GM18507 (cell line): ENCODE measurements around the gene GTF2IRD1.
"Not testable (repeated sequence)": the region's sequence is repeated elsewhere in the genome, so short reads cannot be mapped to it uniquely, and the experiment has no call there.

ENCODE experiments used
- DNase-seq: peaks from one replicate; pipeline ENCODE4 v3.0.0; 2011; ENCODE audit warnings: low read depth; ENCODE audit not compliant: insufficient read length; ENCODE audit errors: extremely low spot score
- FAIRE-seq: peaks from 2 replicates; lab custom pipeline; 2011; peaks lifted over from hg19 to GRCh38; lab: Jason Lieb, UNC

Gene GTF2IRD1

DNA sequence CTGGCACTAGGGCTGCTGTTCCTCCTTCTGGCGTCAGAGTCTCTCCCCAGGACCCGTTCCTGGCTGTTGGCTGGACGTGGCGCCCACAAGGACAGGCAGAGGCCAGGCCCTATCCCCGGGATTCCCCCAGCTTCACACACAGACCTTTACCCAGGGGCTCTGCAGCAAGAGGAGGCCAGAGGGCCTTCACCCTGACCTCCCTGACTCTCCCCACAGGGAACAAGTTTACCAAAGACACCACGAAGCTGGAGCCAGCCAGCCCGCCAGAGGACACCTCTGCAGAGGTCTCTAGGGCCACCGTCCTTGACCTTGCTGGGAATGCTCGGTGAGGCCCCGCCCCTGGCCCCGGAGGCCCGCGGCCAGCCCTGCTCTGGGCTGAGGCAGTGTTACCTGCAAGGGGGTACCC lies 82.2 kb downstream of the GTF2IRD1 start:
- no peak for DNase-seq
- no peak for FAIRE-seq

DNA sequence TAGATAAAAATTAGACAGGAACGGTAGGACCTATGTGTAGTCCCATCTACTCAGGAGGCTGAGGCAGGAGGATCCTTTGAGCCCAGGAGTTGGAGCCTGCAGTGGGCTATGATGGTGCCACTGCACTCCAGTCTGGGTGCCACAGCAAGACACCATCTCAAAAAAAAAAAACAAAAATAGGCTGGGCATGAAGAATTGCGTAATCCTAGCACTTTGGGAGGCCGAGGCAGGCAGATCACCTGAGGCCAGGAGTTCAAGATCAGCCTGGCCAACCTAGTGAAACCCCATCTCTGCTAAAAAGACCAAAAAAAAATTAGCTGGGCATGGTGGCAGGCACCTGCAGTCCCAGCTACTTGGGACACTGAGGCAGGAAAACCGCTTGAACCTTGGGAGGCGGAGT lies 88.2 kb downstream of the GTF2IRD1 start:
- not testable (repeated sequence) for FAIRE-seq, DNase-seq

DNA sequence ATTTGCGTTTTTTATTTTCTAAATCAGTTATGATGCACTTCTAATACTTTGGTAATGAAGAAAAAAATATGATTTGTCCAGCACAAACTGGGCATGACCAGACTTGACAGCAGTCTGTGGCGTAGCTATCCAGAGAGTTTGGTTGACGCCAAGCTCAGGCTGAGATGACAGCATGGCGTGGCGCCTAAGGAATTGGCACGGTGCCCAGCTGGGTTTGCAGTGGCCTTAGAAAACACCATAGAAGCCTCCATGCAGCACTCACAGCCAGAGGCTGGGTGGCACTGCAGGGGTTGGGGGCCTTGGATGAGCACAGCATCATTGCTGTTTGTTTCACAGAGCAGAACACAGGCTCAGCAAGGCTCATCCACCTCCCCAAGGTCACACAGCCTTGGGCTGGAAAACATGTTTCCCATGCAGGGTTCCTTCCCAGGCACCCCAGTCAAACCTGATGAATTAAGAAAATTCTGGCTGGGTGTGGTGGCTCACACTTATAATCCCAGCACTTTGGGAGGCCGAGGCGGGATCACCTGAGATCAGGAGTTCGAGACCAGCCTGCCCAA lies 88.9 kb downstream of the GTF2IRD1 start:
- DNase-seq (no peak), FAIRE-seq (no peak)

DNA sequence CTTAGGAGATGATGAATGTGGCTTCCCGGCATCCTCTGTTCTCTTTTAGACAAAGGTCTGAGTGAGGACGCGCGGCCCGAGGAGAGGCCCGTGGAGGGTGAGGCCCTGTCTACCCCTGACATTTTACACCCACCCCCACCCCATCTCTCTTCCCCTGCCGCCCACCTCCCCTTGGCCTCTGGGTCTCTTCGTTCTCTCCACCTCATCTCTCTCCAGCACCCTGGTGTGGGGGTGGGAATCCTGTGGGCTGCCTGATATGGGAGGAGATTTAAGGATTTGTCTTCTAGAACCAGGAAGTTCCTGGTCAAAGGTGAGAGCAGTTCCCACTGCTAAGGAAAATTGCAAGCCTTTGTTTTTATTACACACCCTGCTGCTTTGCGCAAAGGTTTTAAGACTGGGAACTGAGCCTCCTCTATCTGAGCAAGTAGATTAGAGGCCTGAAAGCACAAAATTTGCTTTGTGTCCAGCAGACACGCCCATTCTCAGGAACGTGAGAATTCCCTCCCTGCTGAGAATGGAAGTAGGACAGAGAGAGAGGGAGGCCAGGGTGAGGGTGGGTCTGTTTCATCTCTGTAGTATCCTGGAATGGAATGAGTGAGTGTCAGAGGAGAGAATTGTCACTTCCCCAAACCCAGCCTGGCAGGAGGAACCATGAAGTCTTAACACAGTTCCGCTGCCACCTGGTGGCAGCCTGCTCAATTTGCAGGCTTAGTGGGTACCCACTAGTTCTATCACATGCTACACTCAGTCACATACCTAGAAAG lies 91.2 kb downstream of the GTF2IRD1 start:
- DNase-seq (peak; percentile 30), FAIRE-seq (peak; percentile 15)

DNA sequence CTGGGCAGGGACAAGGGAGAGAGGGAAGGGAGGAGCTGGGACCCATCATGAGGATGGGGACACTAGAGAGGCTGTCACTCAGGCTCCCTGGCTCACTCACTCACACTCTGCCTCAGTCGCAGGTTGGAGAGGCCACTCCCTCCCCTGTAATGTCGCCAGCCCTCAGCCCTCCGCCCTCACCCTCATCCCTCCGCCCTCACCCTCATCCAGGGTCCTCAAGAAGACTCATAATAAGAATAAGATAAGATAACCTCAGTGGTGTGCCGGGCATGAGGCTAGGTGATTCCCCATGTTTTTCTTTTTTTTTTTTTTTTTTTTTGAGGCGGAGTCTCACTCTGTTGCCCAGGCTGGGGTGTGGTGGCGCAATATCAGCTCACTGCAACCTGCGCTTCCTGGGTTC lies 92.2 kb downstream of the GTF2IRD1 start:
- DNase-seq (no peak), FAIRE-seq (no peak)

DNA sequence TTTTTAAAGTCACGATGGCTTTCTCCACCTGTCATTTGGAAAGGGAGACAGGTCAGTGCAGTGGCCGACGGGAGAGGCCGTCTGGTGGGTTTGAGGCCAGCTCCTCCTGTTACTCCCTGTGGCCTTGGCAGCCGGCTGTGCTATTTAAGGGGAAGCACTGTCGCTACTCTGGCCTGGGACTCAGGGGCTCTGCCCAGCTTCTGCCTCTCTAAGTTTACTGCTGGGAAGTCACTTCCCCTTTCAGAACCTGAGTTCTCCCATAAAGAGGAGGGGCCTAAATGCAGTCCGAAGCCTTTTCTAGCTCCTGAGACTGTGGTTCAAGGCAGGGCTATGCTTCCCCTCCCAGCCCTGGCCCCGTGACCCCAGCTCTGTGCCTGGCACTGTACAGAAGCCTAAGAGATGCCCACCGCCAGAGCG lies 99.9 kb downstream of the GTF2IRD1 start:
- FAIRE-seq = peak; percentile 81
- DNase-seq = not testable (repeated sequence)

DNA sequence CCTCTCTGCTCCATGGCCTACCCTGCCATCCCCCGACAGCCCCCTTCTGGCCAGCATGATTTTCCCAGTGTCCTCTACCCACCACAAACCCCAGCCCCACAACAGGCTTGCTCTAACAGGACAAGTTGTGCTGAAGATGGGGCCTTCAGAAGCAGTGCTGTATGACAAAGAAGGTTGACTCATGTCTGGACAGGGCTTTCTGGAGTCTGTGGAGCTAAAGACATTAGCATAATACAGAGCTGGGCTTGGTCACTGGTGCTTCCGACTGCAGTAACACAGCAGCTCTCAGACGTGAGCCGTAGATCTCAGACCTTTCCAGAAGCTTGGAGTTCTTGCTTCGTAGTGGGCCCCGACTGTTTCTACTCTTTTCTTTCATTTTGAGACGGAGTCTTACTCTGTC lies 100.5 kb downstream of the GTF2IRD1 start:
- DNase-seq (no peak), FAIRE-seq (no peak)

DNA sequence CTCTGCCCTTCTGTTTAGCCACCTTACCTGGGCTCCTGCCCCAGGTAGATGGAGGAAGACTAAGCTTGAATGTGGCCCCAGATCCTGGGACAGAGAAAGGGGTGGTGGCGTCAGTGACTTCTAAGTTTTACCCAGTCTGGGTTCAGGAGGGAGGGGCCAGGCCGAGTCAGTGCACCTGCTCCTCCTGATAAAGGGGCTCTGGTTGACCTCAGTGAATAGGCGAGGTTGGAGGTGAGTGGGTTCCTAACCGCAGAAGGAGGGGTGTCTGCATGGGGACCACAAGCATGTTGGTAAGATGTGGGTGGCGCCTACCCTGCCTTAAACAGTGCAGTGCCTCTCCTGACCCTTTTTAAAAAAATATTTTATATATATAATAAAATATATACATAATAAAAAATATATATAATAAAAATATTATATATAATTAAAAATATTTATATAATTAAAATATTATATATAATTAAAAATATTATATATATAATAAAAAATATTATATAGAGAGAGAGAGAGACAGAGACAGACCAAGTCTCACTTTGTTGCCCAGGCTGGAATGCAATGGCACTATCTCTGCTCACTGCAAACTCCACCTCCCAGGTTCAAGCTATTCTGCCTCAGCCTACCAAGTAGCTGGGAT lies 106.5 kb downstream of the GTF2IRD1 start:
- DNase-seq (no peak), FAIRE-seq (no peak)

DNA sequence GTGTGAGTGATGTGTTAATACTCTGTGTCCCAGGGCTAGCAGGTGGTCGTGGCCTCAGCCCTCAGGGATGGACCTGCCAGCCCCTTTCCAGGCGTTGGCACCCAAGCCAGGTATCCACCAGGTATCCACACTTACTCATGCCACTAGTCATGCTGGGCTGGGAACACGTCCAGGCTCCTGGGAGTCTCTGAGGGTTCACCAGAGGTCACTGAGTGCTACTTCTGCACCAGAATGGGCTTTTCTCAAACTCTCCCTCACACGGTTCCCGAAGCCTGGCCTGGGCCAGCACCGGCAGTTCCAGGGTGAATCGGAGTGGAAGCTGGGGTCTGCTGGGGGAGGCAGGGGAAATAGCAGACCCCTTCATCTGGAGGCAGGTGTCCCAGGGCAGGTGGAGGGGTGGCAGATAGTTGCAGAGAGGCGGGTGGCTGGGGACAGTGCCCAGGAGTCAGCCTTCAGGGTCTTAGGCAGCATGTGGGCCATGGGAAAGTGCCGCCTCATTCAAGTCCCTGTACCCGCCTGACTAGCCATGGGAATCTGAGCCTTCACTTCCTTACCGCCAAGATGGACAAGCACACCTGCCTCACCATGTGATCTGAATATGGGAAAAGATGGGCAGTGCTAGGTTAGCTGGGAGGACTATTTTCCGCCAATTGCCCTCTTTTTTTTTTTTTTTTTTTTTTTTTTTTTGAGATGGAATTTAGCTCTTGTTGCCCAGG lies 108.3 kb downstream of the GTF2IRD1 start:
- DNase-seq (no peak), FAIRE-seq (no peak)

DNA sequence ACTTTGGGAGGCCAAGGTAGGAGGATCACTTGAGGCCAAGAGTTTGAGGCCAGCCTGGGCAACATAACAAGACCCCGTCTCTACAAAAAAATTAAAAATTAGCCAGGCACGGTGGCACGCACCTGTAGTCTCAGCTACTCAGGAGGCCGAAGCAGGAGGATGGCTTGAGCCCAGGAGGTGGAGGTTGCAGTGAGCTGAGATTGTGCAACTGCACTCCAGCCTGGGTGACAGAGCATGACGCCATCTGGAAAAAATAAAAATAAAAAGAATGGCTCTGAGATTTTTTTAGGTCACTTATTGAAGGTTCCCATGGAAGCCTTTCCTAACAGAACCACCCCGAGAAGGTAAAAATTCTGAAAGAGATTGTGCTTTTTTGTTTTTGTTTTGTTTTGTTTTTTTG lies 109.9 kb downstream of the GTF2IRD1 start:
- FAIRE-seq, DNase-seq: not testable (repeated sequence)

DNA sequence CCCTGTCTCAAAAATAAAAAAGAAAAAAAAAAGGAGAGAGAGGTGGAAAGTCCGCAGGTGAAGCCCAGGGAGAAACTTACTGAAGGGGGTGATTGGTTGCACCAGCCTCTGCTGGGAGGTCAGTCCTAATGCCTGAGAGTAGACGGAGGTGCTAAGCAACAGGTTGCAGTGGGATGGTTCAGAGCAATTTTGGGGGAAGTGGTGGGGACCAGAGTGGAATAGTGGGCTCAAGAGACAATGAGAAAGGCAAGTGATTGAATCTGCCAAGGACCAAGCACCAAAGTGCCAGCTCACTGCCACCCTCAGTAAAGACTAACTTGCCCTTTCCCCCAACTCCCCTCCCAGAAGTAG lies 113.6 kb downstream of the GTF2IRD1 start:
- no peak for FAIRE-seq
- DNase-seq = no peak

DNA sequence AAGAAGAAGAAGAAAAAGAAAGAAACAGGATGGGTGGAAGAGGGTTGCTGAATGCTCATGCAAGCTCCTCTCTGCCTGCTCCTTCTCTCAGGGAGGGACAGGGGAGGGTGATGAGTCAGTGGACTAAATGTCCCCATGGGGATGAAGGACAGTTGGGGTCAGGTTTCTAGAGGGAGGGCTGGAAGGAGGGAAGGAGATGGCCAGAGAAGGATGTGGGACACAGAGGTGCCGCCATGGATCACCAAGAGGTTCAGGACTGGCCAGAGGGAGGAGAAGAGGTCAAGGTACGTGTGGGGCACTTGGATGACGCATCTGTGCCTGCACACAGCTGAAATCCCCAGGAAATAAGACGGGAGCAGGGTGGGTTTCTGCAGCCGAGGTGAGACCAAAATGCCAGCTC lies 115.0 kb downstream of the GTF2IRD1 start:
- no peak for DNase-seq
- FAIRE-seq = no peak

DNA sequence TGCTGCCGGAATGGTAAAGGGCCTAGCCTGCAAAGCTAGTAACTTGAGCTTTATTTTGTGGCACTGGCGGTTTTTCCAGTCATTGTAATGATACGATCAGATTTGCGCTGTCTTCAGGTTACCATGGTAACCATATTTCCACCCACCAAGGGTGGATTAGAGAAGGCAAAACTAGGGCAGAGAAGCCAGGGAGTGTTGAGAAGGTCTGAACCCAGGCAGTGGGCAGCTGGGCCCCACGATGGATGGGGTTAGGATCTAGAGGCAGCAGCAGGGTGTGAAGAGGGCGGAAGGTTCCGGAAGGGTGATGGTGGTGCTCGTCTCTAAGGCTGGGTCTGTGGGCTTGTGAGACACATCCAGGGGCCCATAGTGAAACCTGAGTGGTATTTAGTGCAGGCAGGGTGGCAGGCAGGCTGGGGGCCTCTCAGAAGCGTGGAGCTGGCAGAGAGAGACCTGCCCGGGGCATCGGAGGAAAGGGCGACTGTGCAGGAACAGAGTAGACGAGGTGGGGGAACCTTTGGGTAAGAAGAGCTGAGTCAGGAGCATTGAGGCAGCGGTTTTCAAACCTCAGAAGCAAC lies 115.9 kb downstream of the GTF2IRD1 start:
- FAIRE-seq (no peak), DNase-seq (no peak)

DNA sequence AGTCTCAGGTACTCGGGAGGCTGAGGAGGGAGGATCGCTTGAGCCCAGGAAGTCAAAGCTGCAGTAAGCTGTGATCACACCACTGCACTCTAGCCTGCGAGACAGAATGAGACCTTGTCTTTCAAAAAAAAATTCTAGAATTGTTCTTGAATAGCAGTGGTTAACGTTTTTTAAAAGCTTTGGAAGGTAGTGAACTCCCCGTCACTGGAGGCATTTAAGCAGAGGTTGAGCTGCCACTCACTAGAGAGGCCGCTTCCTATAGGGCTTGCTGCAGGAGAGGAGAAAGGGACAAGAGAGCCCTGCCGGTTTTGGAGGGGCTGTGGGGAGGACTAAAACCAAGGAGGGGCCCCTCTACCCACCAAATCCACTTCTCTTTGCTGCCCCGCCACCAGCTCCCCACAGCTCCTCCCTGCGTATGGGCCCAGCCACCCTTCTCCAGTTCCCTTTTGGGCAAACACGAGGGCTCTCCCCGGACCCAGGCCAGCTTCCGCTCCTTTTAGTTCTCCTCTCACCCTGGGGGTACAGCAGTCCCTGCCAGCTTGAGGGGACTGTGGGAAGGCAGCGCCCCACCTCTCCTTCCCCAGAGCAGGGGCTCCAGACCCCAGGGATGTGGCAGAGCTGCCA lies 116.9 kb downstream of the GTF2IRD1 start:
- DNase-seq = no peak
- no peak for FAIRE-seq

DNA sequence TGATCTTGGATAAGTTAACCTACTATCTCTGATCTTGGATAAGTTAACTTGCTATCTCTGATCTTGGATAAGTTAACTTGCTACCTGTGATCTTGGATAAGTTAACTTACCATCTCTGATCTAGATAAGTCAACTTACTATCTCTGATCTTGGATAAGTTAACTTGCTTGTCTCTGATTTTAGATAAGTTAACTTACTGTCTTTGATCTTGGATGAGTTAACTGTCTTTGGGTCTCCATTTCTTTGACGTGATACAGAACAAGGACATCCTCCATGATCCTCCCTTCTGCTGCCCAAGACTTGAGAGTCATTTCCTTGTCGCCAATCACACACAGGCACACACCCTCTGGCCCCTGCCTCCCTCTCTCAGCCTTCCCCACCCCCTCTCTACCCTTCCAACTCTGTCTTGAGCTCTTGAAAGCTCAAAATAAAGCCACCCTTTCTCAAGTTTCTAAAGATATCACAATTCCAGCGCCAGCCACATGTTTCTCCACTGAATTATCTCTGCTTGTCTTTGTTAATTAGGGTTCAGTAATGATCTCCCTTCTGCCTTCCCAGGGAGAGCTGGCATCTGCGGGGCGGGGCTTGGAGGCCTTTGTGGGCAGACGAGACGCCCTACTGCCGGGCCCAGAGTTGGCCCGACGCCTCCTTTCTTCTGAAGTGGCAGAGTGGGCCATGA lies 118.7 kb downstream of the GTF2IRD1 start:
- no peak for FAIRE-seq
- DNase-seq = no peak

DNA sequence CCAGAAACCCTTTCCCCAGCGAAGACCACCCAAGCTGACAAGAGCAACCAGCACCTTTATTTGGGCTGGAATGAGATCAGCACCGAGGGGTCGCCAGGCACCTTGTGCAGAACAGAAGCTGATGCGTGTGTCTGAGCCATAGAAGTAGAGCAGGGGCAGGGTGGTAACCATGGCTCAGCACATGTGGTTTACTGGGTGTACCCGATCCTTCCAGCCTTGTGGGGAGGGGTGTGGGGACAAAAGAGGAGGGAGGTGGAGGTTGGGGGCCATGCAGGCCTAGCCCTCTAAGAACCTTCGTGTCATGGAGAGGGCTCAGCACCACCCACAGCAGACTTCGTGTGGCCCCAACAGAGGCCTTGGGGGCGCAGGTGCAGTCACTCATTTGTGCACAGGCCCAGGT lies 119.8 kb downstream of the GTF2IRD1 start:
- FAIRE-seq (no peak), DNase-seq (no peak)

DNA sequence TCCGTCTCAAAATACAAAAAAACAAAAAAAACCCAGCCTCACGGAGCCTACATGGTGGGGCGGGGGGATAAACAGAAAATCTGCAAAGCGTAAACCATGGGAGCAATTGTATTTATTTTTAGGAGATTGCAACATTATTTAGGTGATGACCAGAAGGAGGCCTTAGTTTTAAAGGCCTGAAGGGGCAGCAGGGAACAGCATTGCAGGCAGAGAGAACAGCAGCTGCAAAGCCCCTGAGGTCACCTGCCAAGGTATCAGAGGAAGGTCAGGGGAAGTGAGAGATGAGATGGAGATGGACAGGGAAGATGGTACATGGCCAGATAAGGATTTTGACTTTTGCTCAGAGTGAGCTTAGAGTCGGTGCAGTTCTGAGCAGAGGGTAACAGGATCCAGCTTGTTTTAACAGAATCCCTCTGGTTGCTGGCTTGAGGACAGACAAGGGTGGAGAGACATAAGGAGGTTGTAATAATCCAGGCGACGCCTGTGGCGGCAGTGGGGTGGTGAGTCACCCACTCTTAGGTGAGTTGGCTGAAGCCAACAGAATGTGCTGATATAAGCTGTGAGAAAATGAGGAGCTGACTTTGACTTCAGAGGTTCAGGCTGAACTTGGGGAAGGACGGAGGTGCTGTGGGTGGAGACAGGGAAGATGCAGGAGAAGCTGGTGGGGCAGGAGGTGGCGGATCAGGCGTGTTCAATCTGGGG lies 121.5 kb downstream of the GTF2IRD1 start:
- FAIRE-seq = no peak

DNA sequence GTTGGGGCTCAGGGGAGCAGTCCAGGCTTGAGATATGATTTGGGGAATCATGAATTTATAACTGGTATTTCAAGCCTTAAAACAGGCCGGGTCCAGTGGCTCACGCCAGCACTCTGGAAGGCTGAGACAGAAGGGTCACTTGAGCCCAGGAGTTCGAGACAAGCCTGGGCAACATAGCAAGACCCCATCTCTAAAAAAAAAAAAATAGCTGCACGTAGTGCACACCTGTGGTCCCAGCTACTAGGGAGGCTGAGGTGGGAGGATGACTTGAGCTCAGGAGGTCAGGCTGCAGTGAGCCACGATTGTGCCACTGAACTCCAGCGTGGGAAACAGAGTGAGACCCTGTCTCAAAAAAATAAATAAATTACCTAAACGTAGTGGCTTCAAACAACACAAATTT lies 122.1 kb downstream of the GTF2IRD1 start:
- FAIRE-seq = no peak
- DNase-seq = no peak

More for the DNA sequence above, 121.5 kb downstream of the GTF2IRD1 start:
- DNase-seq = no peak
